Ascending aorta (tissue), 2 donors: ENCODE measurements around the gene TMEM116. TPM values are rescaled to one million over a fixed set of nuclear protein-coding genes. Genes with fewer than 3 reads are reported as not detected.

Source experiments
- DNase-seq, 2 donors: peaks; one replicate each; pipeline ENCODE4 v3.0.0-alpha.2; 2019; ENCODE audit warnings: low spot score in 2 of 2
- H3K27ac ChIP-seq, 2 donors: fragments of 200-600 bp; sonication (generic); one replicate each; pipeline ENCODE4 v1.5.1; 2016 to 2017; ENCODE audit warnings: mild to moderate bottlenecking in 1 of 2
- H3K27me3 ChIP-seq: fragments of 200-600 bp; sonication (generic); one replicate; pipeline ENCODE4 v1.5.1; 2017
- H3K36me3 ChIP-seq, 2 donors: fragments of 200-600 bp; sonication (generic); one replicate each; pipeline ENCODE4 v1.5.1; 2016
- H3K4me1 ChIP-seq, 2 donors: fragments of 200-600 bp; sonication (generic); one replicate each; pipeline ENCODE4 v1.5.1; 2016 to 2017; ENCODE audit warnings: mild to moderate bottlenecking in 1 of 2
- H3K4me3 ChIP-seq, 2 donors: fragments of 200-600 bp; sonication (generic); one replicate each; pipeline ENCODE4 v1.5.1; 2016 to 2017; ENCODE audit warnings: mild to moderate bottlenecking in 1 of 2
- H3K9me3 ChIP-seq, 2 donors: fragments of 200-600 bp; sonication (generic); one replicate each; pipeline ENCODE4 v1.5.1; 2016
- CTCF ChIP-seq, 3 experiments: fragments of 200-600 bp in 2 of 3; fragments of 450-650 bp in 1 of 3; sonication (generic) in 2 of 3; IDR thresholded peaks; one replicate each; pipeline ENCODE4 v1.5.1; 2016 to 2019; ENCODE audit warnings: antibody characterized with exemption in 3 of 3, mild to moderate bottlenecking in 1 of 3, moderate library complexity in 1 of 3
- intact Hi-C: fragments of 100-400 bp; cut with DNase I; formaldehyde crosslinking; loops from one replicate; pipeline ENCODE4 v1.15.1; 2023
- total RNA-seq: library from RNA; depleted of rRNA; stranded (reverse); fragments of >200 nt; gene quantifications from one replicate; pipeline ENCODE4 v1.1.0, GENCODE V29; 2016

Gene TMEM116
- total RNA-seq, 1 donor from 2014 or later = 2.2 TPM

- Histone ChIP-seq H3K36me3 (peaks cover 45 to 69% of the 10 kb centered on the region in 2 donors), H3K27ac (no peak overlapping the region), H3K4me1 (no peaks in the 10 kb centered on the region), H3K4me3 (no peak overlapping the region), H3K9me3 (no peaks in the 10 kb centered on the region), H3K27me3 (no peaks in the 10 kb centered on the region)
- intact Hi-C loops = no loop called here
- no peak for TF ChIP-seq CTCF (IDR thresholded peaks at IDR 0.05)
- no peak for DNase-seq
Observed at GRCh38 chr12:112032292-112032691, 19.3 kb upstream of the TMEM116 start.

DNA sequence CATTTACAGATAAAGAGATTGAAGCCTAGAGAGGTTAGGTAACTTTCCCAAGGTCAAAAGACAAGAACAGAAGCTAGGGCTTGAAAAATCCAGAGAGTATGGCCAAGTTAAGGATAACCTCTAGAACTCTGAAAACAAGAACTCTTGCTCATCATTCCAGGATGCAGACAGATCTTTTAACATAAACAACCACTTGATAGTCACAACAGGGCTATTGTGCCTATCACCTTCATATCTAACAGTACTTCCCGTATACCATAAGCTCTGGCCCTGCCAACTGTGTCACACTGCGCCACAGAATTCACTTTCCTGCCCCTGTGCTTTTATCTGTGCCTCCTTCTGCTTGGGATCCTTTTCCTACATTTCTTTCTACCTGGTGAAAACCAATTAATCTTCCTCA, 18.5 kb upstream of the TMEM116 start:
- no peak overlapping the region for H3K27ac ChIP-seq
- no peak for TF ChIP-seq CTCF (IDR thresholded peaks at IDR 0.05)
- H3K4me1 ChIP-seq = no peaks in the 10 kb centered on the region
- H3K9me3 ChIP-seq = no peaks in the 10 kb centered on the region
- no peak for DNase-seq
- peaks cover 40 to 61% of the 10 kb centered on the region in 2 donors for H3K36me3 ChIP-seq
- no peak overlapping the region for H3K4me3 ChIP-seq
- intact Hi-C loops = no loop called here
- no peaks in the 10 kb centered on the region for H3K27me3 ChIP-seq

- no peak for TF ChIP-seq CTCF (IDR thresholded peaks at IDR 0.05)
- no peaks in the 10 kb centered on the region for H3K4me1 ChIP-seq
- peaks cover 33 to 54% of the 10 kb centered on the region in 2 donors for H3K36me3 ChIP-seq
- no peak for DNase-seq
- no peak overlapping the region for H3K27ac ChIP-seq
- intact Hi-C loops = no loop called here
- H3K27me3 ChIP-seq = no peaks in the 10 kb centered on the region
- H3K4me3 ChIP-seq = no peak overlapping the region
- no peaks in the 10 kb centered on the region for H3K9me3 ChIP-seq
Observed at GRCh38 chr12:112029301-112029700, 16.3 kb upstream of the TMEM116 start.

DNA sequence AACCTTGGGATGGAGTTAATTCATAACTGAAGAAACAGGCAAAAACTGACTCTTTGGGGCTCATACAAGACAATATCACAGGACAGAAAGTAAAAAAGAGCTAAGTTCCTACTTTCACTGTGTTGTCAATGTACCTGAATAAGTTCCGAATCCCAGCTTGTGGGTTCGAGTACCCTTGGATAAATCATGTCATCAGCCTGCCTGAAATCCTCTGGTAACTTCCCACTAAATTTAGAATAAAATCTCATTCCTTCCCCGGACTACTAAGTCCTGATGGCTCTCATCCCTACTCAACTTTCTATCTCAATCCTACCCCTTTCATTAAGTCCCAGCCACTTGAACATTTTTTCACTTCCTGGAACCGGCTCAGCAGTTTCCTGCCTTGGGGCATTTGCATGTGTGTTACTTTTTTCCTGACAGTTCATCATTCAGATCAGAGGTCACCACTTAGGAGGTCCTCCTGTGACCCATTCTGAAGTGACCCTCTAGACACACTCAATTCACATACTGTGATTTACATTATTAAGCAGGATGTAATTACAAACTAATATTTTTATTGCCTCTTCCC, 12.9 kb upstream of the TMEM116 start:
- peaks cover 36 to 50% of the 10 kb centered on the region in 2 donors for H3K36me3 ChIP-seq
- intact Hi-C loops = no loop called here

DNA sequence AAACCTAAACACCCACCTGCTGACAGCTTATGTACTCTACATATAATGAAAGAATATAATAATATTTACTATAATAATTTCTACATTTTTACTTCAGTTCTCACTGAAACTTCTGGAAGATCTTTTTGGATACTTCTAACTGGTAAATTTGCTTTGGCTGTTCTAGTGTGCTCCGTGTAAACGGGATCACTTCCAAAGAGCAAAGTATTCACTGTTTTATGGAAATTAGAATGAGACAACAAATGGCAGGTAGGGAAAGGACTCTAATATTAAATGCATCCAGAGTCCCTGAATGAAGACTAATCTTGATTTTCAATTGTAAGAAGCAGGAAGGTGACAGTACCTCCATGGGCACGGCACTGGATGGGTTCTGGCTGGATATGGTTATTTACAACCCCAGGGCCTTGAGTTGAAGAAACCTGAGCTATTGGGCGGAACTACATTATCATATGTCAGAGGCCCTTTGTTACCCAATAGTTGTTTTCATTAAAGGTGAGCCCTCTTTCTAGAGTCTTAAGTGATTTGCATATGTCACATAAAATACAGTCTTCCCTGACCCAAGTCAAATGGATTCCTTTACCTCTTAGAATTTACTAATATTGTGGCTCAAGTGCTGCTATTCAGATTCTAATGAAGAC, 10.9 kb upstream of the TMEM116 start:
- Histone ChIP-seq H3K4me1 (no peaks in the 10 kb centered on the region), H3K36me3 (peaks cover 30 to 51% of the 10 kb centered on the region in 2 donors), H3K4me3 (no peak overlapping the region), H3K9me3 (no peaks in the 10 kb centered on the region), H3K27me3 (no peaks in the 10 kb centered on the region), H3K27ac (no peak overlapping the region)
- intact Hi-C loops = no loop called here
- TF ChIP-seq CTCF (IDR thresholded peaks at IDR 0.05) = no peak
- DNase-seq = no peak

More for the DNA sequence above, 12.9 kb upstream of the TMEM116 start:
- Histone ChIP-seq H3K9me3 (no peaks in the 10 kb centered on the region), H3K4me3 (no peak overlapping the region), H3K27me3 (no peaks in the 10 kb centered on the region), H3K4me1 (no peaks in the 10 kb centered on the region), H3K27ac (no peak overlapping the region)
- DNase-seq = no peak
- TF ChIP-seq CTCF (IDR thresholded peaks at IDR 0.05) = no peak
